HepG2 (cell line): ENCODE data around the gene DTD2.

Experiments used
- CREB3 ChIP-seq: sonication (generic); formaldehyde crosslinking; IDR thresholded peaks from 2 replicates; pipeline ENCODE4 v1.5.0; 2020; ENCODE audit warnings: missing genetic modification reagents
- CTCF ChIP-seq: sonication (generic); formaldehyde crosslinking; IDR thresholded peaks from 2 replicates; pipeline ENCODE4 v1.5.0; 2020; ENCODE audit warnings: mild to moderate bottlenecking, missing genetic modification reagents, moderate library complexity
- RAD21 ChIP-seq: fragments of 450-650 bp; formaldehyde crosslinking; IDR thresholded peaks from 2 replicates; pipeline ENCODE4 v1.5.0; 2020; ENCODE audit warnings: mild to moderate bottlenecking
- SOX6 ChIP-seq, 2 experiments: fragments of 450-650 bp in 1 of 2; sonication (generic) in 1 of 2; formaldehyde crosslinking in 1 of 2; IDR thresholded peaks; 2 replicates each; pipeline versions ENCODE4 v1.4.0 to v1.6.1; 2017 to 2020; ENCODE audit warnings: antibody characterized with exemption in 1 of 2, mild to moderate bottlenecking in 1 of 2, missing genetic modification reagents in 1 of 2
- ZNF160 ChIP-seq: sonication (generic); formaldehyde crosslinking; IDR thresholded peaks from 2 replicates; pipeline ENCODE4 v1.8.0; 2022; ENCODE audit warnings: mild to moderate bottlenecking, inconsistent platforms, missing genetic modification reagents
- ZNF18 ChIP-seq: sonication (generic); formaldehyde crosslinking; IDR thresholded peaks from 2 replicates; pipeline ENCODE4 v1.8.0; 2022; ENCODE audit warnings: mild to moderate bottlenecking, missing genetic modification reagents; ENCODE audit not compliant: insufficient replicate concordance
- ZNF713 ChIP-seq: sonication (generic); formaldehyde crosslinking; IDR thresholded peaks from 2 replicates; pipeline ENCODE4 v1.4.0; 2020; ENCODE audit warnings: mild to moderate bottlenecking, missing genetic modification reagents

- no peak for TF ChIP-seq ZNF18 (CRISPR knock-in tag)
- no peak for TF ChIP-seq ZNF160 (CRISPR knock-in tag)
- TF ChIP-seq CREB3 (CRISPR knock-in tag), result no peak
- TF ChIP-seq SOX6 (IDR thresholded peaks at IDR 0.05), result no peak
- no peak for TF ChIP-seq SOX6 (CRISPR knock-in tag; IDR thresholded peaks at IDR 0.05)
- no peak for TF ChIP-seq CTCF (CRISPR knock-in tag)
- TF ChIP-seq ZNF713 (CRISPR knock-in tag), result no peak
- TF ChIP-seq RAD21, result no peak
Measured at GRCh38 chr14:31403707-31404106, 53.6 kb downstream of the DTD2 start.
